Measurements from ENCODE around the gene RYR3. TPM values are rescaled to one million over a fixed set of nuclear protein-coding genes. Genes with fewer than 3 reads are reported as not detected.

Gene RYR3
- total RNA-seq, 1 donor from 2014 or later = 0.08 TPM

GRCh38 chr15:33580526-33580925 is 269.8 kb downstream of the RYR3 start:
- H3K27ac ChIP-seq (replicated peaks) = no peak overlapping the region
- H3K4me3 ChIP-seq = no peak overlapping the region
- no peaks in the 10 kb centered on the region for H3K36me3 ChIP-seq
- H3K27me3 ChIP-seq (ENCODE audit: low read depth) = no peaks in the 10 kb centered on the region
- no peak for TF ChIP-seq CTCF (IDR thresholded peaks at IDR 0.05; ENCODE audit: borderline replicate concordance)
- intact Hi-C loops (cut with micrococcal nuclease) = no loop called here
- no peaks in the 10 kb centered on the region for H3K4me1 ChIP-seq
- no peak for DNase-seq
- H3K9me3 ChIP-seq (replicated peaks) = peaks cover 2% of the 10 kb centered on the region

GRCh38 chr15:33581032-33581431 is 270.3 kb downstream of the RYR3 start:
- H3K9me3 ChIP-seq (replicated peaks) = no peaks in the 10 kb centered on the region
- intact Hi-C loops (cut with micrococcal nuclease) = no loop called here
- no peak for TF ChIP-seq CTCF (IDR thresholded peaks at IDR 0.05; ENCODE audit: borderline replicate concordance)
- peaks cover under 1% of the 10 kb centered on the region for H3K27me3 ChIP-seq (ENCODE audit: low read depth)
- H3K36me3 ChIP-seq = no peaks in the 10 kb centered on the region
- DNase-seq = no peak
- H3K4me1 ChIP-seq = no peaks in the 10 kb centered on the region
- H3K27ac ChIP-seq (replicated peaks) = no peak overlapping the region
- no peak overlapping the region for H3K4me3 ChIP-seq

GRCh38 chr15:33584797-33585196 is 274.0 kb downstream of the RYR3 start:
- intact Hi-C loops (cut with micrococcal nuclease) = no loop called here
- Histone ChIP-seq H3K27ac (replicated peaks) (no peak overlapping the region), H3K4me1 (no peaks in the 10 kb centered on the region), H3K4me3 (no peak overlapping the region), H3K9me3 (replicated peaks) (peaks cover 11% of the 10 kb centered on the region), H3K27me3 (ENCODE audit: low read depth) (peaks cover 4% of the 10 kb centered on the region), H3K36me3 (no peaks in the 10 kb centered on the region)
- no peak for TF ChIP-seq CTCF (IDR thresholded peaks at IDR 0.05; ENCODE audit: borderline replicate concordance)
- DNase-seq = no peak

- Histone ChIP-seq H3K4me1 (no peaks in the 10 kb centered on the region), H3K4me3 (no peak overlapping the region), H3K27ac (replicated peaks) (no peak overlapping the region), H3K27me3 (ENCODE audit: low read depth) (peaks cover 4% of the 10 kb centered on the region), H3K36me3 (no peaks in the 10 kb centered on the region), H3K9me3 (replicated peaks) (peaks cover 11% of the 10 kb centered on the region)
- DNase-seq = no peak
- intact Hi-C loops (cut with micrococcal nuclease) = no loop called here
- no peak for TF ChIP-seq CTCF (IDR thresholded peaks at IDR 0.05; ENCODE audit: borderline replicate concordance)
Measured at GRCh38 chr15:33586786-33587697, 276.3 kb downstream of the RYR3 start.

GRCh38 chr15:33587773-33588172 is 277.0 kb downstream of the RYR3 start:
- no peak for TF ChIP-seq CTCF (IDR thresholded peaks at IDR 0.05; ENCODE audit: borderline replicate concordance)
- H3K4me3 ChIP-seq = no peak overlapping the region
- no peak overlapping the region for H3K27ac ChIP-seq (replicated peaks)
- H3K36me3 ChIP-seq = no peaks in the 10 kb centered on the region
- no peaks in the 10 kb centered on the region for H3K4me1 ChIP-seq
- H3K27me3 ChIP-seq (ENCODE audit: low read depth) = peaks cover 4% of the 10 kb centered on the region
- H3K9me3 ChIP-seq (replicated peaks) = peaks cover 11% of the 10 kb centered on the region
- intact Hi-C loops (cut with micrococcal nuclease) = no loop called here
- DNase-seq = no peak

Measured in left ventricle myocardium inferior (tissue), 1 donor.